ENCODE data around the gene FGD5.
A peak's percentile ranks its signal among the peaks of the same experiment; 100 is the strongest.

The FGD5 gene

DNA sequence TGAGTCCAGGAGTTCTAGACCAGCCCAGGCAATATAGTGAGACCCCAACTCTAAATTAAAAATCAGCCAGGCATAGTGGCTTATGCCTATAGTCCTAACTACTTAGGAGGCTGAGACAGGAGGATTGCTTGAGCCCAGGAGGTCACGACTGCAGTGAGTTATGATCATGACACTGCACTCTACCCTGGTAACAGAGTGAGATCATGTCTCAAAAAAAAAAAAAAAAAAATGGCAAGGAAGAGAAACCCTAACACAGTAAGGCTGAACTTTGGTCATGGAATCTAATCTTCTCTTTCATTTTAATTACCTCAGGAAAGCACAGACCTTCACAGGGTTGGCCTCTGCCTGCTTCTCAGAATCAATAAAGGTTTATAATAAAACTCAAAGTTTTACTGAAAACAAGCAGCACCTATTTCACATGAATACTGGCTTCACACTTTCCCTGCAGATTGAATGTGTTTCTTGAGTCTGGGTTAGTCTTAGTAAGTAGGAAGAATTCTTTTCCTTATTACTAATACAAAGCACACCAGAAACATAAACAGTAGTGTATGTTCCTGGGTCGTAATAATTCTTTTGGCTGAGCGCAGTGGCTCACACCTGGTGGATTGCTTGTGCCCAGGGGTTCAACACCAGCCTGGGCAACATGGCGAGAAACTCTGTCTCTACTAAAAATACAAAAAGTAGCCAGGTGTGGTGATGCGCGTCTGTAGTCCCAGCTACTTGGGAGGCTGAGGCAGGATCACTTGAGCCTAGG is 117.0 kb downstream of the FGD5 start:
- DNase-seq: no peak

DNA sequence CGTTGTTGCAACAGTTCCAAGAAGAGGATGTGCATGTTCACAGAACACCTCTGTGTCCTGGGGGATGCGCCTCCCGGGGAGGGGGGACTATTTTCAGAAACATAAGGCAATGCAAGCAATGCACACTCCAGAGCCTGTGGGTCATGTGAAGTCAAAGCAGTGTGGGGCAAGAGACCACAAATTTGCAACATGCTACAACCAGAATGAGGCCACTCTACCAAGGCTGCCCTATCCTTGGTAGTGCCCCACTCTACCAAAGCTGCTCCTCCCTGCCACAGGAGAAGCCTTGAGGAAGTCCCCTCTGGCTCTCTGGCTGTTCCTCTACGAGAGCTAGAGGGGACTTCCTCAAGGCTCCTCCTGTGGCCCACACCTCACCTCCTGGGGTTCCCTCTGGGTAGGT is 120.2 kb downstream of the FGD5 start:
- DNase-seq: no peak

DNA sequence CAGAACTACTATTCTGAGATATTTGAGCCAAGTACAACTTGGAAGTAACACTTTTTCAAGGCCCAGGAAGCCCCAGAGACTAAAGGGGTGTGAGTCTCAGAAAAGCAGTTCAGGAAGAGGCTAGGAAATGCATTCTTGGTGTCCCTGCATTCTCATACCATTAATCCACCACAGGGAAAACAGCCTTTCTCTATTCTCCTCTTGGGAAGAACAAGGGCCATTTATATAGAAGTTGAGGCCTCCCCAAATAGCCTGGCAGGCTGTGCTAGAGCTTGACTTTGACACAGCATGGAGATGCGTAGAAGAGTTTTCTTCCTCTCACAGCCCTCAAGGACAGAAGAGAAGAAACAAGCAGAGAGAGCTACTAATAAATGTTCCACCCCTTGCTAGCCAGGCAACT is 123.1 kb downstream of the FGD5 start:
- DNase-seq: no peak

DNA sequence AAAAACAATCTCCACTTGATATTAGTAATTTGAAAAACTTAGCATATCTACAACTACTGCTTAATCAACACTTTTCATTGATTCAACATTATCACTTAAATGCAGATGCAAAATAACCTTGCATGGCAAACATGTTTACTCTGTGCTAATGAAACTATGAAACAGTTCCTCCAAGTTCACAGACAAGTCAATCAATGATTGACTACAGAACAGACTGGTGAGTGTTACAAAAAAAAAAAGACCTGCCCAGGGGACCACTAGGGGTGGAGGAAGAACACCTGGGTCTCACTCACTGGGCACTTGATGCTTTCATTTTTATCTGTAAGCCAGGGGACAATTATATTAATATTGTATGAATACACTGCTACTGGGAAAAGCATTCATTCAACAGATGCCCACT is 124.3 kb downstream of the FGD5 start:
- DNase-seq: no peak

DNA sequence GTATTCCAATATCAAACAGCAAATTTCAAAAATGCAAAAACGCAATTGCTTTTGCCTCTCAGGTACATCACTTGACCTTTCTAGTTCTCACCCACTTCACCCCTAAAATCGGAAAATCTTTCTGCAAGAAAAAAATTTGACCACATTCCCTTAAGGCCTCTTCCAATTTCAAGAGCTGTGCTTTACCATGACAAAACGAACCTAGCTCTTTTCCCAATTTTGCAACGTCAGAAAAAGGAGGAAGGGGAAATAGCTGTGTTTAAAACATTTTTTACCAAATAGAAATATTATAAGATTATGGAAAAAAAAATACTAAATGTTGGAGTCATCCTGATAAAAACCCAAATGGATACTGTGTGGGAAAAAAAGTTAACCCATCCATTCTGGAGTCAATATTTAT is 127.5 kb downstream of the FGD5 start:
- DNase-seq: no peak

DNA sequence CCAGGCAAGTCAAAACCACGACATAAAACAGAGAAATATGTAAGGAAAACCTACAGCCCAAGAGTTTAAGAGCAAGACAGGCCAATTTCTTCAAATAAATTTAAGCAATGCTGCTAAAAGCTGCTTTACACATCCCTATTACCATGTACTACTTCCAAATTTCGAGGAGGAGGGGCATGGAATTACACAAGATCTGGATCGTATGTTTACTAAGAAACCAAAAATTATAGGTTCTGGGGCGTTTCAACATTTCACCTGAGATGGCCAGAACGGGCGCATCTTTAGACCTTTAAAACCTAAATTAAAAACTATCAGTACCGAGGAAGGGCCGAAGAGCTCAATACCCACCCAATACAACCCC is 128.0 kb downstream of the FGD5 start:
- DNase-seq: no peak

DNA sequence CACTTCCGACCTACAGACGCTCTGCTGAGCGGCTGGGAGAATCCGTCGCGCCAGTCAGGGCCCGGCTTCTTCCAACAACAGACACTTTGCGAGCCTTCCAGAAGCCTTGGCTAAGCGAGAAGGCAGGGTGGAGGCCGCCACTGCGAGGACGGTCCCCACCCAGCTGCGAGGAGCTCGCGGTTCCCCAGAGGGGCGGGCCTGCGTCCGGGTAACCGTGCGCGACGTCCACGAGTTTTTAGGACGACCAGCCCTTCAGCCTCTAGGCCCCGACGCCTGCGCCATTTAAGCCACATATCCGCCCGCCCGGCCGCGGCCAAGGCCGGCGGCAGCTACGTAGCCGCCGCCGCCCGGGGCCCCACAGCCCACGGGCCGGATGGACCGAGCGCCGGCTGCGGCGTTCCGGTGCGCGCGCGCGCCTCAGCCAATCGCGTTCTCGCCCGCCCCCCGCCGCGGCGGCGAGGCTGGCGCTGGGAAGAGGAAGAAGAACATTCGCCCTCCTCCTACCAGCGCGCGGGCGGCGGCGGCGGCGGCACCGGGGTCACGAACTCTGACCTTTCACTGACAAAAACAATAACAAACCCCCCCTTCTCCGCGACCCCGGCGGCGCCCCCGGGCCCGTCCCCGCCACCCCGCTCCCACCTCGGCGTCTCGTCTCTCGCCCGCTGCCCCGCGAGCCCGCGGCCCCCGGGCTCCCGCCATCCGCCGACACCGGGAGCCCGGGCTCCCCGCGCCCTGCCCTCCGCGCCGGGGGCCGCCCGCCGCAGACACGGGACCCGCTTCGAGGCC is 128.5 kb downstream of the FGD5 start, which contains the start of gene NR2C2:
NR2C2 (plus strand) TSS at position 484 of the 786 bp plus-strand sequence. CDS start 56,332 bp downstream, outside the sequence.
- peak; percentile 77 for DNase-seq

DNA sequence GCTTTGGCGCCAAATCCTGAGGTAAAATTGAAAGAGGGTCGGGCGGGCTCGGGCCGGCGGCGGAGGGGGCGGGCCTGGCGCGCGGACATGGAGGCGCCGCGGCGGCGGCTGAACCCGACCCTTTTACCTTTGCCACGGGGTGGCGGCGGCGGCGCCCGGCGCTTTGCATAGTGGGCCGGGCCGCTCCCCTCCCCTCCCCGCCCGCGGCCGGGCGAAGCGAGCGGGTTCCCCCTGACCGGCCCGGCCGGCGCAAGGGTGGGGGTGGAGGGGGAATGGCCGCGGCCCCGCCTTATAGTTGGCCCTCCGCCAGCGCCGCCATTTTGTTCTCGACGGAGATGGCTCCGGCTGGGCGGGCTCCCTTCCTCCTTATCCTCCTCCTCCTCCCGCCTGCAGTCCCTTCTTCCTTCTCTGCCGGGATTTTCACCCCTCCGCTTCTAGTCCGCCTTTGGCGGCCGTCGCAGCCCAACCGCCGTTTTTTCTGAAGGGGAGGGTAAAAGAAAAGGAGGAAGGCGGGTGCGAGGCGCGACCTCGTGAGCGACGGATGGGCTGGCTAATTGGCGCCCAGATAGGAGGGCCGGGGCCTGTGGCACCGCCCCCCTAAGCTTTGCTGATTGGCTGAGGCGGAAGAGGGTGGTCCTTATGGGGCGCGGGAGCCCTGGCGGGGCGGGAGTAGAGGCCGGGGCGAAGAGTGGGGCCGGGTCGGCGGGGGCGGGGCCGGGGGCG is 129.3 kb downstream of the FGD5 start:
- DNase-seq: peak; percentile 93

DNA sequence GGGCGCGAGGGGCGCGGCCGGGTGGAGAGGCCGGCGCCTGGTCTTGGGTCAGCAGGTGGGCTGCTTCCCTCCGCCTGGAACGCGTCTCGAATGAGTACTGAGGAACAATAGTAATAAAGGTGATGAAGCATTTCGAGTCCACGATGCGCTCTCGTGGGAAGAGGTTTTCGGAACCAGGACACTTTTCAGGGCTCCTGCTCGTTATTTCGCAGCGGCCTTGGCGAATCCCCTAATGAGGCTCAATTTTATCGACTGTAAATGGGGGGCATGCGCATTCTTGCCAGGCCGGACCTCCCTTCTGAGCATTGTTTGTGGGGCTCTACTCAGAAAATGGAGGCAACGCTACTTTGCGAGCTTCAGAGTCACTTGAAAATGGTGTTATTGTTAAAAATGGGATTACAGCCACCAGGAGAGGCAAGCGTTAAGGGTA is 129.9 kb downstream of the FGD5 start:
- DNase-seq: no peak

DNA sequence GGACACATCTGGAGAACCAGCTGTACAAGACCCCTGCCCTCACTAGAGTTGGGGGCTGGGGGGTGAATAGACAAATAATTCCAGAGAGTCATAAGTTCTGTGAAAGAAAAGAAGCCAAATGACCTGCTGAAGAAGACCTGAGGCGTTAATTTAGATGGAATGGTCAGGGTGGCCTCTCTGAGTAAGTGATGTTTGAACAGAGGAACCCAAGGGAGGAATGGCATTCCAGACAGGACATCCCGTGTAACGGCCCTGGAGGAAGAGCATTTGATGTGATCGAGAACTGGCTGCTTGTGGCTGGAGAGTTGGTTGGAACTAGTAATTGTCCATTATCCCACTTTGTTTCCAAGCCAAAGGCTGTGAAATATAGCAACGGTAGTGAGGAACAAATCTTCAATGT is 130.4 kb downstream of the FGD5 start:
- DNase-seq: no peak

DNA sequence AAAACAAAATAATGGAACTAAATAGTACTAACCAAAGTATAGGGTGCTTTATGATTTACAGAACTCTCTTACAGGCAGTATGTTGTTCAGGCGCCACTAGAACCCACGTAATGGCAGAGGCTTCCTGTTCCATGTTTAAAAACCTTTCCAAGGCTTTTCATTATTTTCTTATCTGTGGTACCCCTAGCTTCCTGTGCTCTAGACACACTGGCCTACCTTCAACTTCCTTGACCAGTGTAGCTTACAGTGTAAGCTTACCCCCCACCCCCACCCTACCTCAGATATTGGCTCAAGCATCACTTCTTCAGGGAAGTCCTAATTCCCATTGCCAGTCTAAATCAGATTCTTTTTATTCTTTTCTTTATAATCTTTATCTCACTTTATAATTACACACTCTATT is 131.5 kb downstream of the FGD5 start:
- DNase-seq: no peak

DNA sequence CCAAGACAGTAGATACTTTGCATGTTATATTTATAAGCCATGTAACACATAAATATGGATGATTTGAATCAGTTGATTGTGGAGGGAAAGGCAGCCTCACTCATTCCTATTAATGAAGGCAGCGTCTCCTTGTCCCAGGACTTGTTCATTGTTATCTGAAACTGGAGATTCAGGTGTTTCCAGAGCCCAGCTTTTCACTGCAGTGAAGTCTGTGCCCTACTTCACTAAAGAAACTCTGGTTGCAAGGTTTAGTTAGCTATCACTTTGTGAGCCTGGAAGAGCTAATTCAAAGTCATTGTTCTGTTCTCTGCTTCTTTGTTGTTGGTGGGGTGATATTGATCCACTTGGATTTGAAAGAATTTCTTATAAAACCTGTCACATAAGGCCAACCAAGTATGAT is 138.4 kb downstream of the FGD5 start:
- no peak for DNase-seq

DNA sequence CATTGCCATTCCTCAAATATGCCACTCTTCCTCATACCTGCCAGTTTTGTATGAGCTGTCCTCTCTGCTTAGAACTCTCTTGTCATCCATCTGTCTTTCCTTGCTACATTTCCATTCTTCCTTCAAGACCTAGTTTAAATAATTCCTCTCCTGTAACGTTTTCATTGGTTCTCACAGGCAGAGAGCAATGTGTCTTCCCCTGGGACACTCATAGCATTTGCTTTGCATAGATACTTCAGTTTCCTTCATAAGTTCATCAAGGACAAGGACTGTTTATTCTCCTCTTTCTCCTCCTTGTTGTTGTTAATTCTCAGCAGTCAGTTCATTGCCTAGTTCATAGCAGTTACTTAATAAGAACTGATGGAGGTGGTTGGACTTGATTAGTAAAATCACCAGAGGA is 139.2 kb downstream of the FGD5 start:
- no peak for DNase-seq

DNA sequence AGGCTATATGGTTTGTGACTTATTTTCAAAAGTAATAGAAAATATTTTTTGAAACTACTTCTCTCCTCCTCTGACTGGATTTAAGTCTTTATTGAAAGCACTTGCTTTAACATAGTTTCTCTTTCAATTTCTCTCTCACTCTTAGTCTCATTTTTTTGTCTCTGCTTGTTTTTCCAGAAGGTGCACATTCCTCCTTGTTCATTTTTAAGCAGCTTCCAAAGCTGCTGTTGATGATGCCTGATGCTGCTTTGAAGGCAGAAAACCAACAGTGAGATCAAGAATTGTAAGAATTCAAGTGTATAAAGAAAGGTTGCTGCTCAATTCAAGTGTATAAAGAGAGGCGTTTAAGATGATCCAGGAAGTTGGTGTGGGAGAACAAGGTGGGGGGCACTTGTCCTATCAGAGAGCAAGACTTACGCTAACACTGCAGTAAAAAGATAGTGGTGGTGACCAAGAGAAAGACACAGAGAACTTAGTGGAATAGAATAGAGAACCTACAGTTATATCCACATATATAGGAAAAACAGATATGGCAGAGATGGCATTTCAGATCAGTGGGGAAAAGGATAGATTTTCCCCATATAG is 140.7 kb downstream of the FGD5 start:
- DNase-seq: no peak

DNA sequence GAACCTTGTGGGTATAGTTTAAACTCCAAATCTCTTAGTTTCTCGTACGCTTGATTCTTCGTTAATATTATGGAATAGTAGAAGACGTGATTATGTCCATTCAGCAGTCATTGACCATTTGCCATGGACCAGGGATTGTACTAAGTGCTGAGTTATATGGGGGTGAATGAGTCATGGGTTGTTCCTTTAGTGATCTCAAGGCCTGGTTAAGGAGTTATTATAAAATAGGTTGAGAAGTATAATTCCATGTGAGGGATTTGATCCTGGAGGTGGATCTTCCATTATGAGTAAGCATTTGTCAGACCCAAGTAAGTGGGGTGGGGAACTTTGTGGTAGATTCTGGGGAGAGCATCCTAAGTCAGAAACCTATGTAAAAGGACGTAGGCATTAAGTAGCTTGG is 144.0 kb downstream of the FGD5 start:
- no peak for DNase-seq

DNA sequence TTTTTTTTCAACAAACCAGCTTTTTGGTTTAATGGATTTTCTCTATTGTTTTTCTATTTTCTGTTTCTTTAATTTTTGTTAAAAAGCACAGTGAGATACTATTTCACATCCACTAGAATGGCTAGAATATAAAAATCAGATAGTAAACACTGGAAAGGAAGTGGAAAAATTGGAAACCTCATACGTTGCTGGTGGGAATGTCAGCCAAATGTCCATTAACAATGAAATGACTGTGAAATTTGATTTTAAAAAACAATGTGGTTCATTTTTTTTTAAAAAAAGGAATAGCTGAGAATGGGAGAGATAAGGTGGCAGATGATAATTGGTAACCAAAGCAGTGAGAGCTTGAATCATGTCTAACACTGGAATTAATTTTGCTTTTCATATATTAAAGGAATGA is 148.5 kb downstream of the FGD5 start:
- DNase-seq: no peak

DNA sequence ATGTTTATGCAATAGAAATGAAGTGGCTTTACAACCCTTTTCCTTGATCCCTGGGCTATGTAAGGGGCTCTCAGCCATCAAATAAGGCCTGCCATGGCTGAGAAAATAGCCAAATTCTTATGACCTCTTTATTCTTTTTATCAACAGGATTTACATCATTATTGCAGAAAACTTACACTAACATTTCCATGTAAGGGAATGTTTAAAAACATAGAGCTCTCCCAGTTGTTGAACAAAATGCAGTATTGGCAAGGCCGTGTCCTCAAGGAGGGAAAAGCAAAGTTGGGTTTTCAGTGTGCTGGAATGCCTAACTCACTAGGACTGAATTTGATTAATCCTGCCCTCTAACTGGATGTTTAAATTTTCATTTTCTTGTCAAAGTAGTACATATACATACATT is 150.9 kb downstream of the FGD5 start:
- DNase-seq: no peak

DNA sequence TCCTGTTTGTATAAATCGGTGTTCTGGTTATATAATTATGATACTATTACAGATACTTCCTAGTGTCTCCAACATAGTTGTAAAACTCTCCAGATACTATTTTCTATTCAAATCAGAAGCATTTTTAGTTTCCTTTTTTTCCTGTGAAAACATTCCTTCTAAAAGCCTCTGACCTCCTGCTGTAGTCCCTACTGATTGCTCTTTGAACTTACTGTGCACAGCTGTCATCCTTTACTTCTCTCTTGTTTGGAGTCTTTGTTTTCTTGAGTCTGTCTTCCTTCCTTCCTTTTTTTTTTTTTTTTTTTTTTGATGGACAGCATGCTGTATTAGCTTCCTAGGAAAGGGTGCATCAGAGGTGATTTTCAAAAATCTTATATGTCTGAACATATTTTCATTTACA is 157.6 kb downstream of the FGD5 start:
- no peak for DNase-seq

DNA sequence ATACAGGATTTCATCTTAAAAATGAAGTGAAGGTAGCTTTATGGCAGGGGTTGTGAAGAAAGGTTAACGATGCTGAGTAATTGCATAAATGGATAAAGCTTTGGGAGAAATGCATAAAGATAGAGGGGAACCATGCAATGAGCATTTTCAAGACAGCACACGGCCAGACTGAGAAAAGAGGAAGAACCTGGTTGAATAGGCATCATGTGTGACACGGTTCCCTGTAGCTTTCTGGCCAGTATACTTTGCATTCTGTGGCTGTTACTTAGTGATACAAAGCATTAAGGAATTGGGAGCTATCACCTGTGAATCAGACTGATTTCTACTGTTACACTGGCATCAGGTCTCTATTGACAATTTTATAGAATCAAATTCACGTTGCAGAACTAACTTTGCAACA is 161.9 kb downstream of the FGD5 start:
- DNase-seq: no peak
